AG08395 (cell line): ENCODE measurements around the gene PTPN7.
"Not testable (repeated sequence)": the region's sequence is repeated elsewhere in the genome, so short reads cannot be mapped to it uniquely, and the experiment has no call there.

ENCODE experiments used
- DNase-seq: peaks from one replicate; pipeline ENCODE4 v3.0.0; 2012; ENCODE audit warnings: mixed read lengths, low spot score

PTPN7 gene

DNA sequence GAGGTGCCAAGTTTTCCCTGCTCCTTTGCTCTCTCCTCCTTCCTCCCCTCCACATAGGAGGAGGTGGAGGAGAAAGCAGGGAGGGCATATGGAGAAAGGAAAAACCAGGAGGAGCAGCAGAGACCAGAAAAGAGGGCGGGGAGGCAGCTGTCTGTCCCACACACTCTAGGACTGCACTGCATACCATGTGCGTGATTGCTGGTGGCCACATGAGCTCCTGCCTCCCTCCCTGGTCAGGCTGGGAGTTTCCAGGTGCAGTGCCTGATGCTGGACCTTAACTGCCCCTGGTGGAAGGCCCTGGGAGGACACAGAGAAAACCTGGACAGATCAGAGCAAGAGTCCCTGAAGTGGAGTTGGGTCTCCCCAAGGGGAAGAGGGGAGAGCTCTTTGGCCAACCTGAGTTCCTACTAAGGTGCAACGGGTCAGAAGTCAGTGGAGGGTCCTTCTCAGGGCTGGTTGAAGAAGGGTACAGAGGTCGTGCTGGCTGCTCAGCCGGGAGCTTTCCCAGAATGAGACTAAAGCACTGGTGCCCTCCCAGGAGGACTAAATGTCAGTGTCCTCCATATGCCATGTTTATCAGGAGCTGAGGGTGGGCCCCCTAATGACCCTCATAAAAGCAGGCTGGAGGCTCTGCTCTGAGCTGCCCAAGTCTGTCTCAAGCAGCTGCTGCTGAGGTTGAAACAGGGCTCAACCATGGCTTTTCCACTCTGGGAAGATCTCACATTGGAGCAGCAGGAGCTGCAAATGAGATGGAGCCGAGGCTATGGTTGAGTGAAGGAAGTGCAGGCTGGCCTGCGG is 29.7 kb upstream of the PTPN7 start:
- no peak for DNase-seq

DNA sequence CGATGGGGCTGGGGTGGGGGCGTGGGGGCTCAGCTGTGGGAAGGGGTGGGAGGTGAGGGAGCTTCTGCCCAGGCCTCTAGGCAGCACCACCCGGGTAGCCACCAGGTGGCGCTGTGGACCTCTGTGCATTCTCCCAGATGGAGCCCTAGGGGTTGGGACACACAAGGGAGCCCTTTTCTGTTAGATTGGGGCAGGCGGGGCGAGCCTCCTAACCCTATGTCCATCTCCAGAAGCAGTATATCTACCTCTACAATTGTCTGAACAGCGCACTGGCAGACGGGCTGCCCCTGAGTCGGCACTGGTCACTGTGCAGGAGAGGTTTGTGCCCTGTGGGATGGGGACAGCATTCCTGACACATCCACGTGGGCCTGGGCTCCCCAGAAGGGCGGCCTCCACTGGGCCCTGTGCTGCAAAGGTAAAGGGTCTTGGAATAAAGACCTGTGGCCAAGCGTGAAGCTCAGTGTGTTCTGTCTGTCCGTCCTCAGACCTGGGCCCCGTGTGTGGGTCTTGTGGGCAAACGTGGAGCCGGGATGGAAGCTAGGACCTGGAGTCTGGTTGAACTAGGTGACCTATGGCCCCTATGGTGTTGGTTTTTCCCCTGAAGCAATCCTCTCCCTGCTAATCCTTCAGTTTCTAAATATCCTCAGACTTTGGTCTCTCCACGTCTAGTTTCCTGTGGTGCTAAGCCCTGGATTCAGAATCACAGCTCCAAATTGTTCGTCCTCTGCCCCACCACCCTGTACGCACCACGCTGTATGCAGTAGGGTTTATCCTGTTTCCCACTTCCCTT is 28.8 kb upstream of the PTPN7 start:
- DNase-seq = peak; percentile 45

DNA sequence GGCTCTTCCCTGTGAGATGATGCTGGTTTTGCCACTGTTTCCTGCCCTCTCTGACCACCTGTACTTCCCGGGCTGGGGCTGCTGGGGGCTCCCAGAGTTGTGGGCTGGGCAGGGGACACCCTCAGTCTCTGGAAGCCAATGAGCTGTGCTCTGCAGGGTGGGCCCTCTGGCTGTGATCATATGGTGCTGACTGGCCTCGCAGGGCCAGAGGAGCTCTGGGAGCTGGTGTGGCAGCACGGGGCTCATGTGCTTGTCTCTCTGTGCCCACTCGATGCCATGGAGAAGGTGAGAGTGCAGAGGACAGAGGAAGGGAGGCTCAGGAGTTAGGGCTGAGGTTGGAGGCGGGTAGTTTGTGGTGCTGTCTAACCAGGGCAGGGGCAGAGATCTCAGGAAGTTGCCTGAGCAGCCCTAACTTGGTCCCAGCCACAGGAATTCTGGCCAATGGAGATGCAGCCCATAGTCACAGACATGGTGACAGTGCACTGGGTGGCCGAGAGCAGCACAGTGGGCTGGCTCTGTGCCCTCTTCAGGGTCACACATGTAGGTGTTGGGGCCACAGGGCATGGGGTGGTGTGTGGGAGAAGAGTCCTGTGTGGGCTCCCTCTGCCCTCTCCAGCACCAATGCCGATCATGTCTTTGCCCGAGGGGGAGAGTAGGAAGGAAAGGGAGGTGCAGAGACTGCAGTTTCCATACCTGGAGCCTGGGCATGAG is 27.4 kb upstream of the PTPN7 start:
- DNase-seq = no peak

DNA sequence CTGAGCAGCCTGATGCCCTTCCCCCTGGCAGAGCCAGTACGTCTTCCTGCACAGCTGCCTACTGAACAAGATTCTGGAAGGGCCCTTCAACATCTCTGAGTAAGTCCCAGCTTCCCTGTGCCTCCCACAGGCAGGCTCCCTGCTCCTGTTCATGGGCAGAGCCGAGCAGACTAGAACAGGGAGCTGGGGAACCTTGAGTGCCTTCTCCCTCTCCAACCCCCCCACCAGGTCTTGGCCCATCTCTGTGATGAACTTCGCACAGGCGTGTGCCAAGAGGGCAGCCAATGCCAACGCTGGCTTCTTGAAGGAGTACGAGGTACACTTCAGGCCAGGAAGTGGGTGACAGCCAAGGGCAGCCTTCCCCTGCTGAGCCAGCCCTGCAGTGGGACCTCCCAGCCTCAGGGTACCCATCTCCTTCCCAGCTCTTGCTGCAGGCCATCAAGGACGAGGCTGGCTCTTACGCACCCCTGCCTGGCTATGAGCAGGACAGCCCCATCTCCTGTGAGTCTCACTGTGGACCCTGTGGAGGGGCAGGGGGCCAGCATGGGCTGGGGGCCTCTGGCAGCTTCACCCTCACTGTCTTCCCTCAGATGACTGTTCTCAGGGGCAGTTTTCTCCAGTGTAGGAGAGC is 26.8 kb upstream of the PTPN7 start:
- DNase-seq = no peak

- no peak for DNase-seq
Measured at GRCh38 chr1:202186327-202186726, 25.9 kb upstream of the PTPN7 start.

DNA sequence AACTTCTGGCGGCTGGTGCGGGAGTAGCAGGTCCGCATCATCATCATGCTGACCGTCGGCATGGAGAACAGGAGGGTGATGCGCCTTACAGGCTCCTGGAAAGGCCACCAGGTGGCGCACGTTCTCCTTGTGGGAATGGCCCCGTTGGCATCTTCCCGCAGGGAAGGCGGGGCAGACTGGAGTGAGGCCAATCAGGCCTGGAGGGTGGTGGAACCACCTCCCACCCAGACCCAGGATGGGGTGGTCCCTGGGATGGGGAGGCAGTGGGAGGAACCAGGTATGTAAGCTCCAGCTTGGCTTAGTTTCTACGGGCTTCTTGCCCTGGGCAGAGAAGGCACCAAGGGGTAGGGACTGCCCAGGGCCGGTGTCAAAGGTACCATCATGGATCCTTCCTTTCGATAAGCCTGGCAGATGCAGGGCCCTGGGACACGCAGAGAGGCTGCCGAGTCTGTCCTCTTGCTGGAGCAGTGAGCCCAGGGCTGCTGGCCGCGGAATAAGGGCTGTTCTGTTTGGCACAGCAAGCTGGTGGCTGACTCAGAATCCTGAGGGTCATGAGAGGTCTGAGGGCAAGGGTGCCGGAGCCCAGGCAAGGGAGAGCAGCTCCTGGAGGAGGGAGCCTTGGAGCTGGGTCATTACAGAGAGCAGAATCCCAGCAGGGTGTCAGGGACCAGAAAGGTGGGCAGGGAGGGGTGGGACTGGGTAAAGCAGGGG is 24.5 kb upstream of the PTPN7 start:
- DNase-seq = peak; percentile 88

DNA sequence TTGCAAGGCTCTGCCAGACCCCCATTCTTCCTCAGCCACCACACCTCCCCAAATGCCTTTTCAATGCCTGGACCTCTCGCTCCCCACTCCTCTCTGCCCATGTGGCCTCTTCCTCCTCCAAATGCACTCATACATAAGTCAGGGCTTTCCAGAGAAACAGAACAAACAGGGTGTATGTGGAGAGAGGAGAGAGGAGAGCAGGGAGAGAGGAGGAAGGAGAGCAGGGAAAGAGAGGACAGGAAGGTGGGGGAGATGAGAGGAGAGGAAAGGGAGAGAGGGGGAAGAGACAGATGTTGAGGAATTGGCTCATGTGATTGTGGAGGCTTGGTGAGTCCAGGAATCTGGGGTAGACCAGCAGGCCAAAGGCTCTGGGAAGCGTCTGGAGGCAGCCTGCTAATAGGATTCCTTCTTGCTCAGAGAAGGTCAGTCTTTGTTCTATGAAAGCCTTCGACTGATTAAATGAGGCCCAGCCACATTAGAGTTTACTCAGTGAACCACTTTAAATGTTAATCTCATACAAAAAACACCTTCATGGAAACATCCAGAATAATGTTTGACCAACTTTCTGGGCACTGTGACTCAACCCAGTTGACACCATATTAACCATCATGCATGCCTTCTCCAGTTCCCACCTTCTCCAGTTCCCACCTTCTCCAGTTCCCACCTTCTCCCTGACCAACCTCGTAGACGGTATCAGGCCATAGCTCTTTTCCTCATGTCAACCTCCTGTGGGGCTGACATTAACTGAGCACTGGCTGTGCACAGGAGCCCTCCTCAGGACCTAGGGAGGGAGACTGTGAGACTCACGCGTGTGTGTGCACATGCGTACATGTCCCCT is 21.9 kb upstream of the PTPN7 start:
- DNase-seq = no peak

DNA sequence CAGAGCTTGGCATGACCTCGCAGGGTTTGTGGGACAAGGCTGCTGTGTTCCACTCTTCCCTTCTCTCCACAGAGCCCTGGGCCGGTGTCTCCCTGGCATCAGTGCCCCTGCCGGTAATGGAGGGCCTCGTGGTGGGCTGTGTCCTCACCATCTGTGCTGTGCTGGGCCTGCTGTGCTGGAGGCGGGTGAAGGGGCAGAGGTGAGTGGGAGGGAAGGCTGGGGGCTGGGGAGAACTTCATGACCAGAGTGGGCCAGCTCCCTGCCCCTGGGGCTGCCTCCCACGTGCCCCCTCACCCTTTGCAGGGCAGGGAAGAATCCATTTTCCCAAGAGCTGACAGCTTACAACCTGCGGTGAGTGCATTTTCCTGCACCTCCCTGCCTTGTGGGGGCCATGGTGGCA is 21.2 kb upstream of the PTPN7 start:
- no peak for DNase-seq

GRCh38 chr1:202180751-202181139 is 20.3 kb upstream of the PTPN7 start:
- not testable (repeated sequence) for DNase-seq

- no peak for DNase-seq
Measured at GRCh38 chr1:202179828-202180750, 19.7 kb upstream of the PTPN7 start.

- no peak for DNase-seq
Measured at GRCh38 chr1:202176949-202177927, 16.8 kb upstream of the PTPN7 start.

DNA sequence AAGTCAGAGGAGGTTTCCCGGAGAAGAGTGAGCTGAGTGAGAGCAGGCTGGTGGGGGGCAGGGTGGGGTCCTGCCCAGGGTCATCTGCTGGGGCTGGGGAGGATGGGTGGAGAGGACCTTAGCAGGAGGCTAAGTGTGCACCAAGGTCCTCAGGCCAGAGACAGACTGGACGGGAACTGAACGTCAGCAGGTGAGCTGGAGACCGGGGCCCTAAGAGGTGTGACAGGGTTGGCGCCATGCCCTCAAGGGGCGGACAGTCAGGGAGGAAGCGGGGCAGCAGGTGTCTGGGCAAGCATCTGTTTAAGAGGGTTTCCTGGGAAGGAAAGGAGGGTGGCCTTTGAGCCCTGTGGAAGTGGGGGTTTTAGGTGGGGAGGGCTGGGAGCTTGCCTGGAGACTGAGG is 13.6 kb upstream of the PTPN7 start:
- DNase-seq = no peak

DNA sequence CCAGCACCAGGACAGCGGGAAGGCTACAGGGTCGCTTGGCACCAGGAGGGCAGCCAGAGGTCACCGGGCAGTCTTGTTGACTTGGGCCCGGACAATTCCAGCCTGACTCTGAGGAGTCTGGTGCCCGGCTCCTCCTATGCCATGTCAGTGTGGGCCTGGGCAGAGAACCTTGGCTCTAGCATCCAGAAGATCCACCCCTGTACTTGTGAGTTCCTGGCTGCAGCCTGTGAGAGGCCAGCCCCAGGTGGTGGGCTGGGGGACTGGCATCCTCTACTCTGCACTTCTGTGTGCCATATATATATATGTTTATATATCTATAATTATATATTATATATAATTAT is 11.6 kb upstream of the PTPN7 start:
- no peak for DNase-seq

DNA sequence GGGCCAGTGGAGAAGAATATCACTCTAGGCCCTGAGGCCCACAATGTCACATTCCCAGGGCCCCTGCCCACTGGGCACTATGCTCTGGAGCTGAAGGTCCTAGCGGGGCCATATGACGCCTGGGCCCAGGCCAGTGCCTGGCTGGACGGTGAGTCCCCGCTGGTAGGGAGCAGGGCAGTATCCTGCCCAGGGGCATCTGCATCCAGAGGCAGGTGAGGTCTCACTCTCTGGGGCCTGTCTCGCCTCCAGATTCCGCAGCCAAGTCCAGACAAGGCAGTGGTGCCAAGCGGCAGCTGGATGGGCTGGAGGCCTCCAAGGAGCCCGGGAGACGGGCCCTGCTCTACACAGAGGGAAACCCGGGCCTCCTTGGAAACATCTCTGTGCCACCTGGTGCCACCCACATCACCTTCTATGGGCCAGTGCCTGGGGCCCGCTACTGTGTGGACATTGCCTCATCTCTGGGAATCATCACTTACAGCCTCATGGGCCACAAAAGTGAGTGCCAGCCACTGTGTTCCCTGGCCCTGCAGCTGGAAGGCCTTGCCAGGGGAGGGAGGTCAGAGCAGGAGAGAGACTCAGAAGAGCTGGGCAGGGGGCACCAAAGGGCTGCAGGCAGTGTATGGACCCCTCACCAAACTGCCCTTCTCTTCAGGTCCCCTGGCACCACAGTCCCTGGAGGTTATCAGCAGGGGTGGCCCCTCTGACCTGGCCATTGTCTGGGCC is 11.1 kb upstream of the PTPN7 start:
- DNase-seq = no peak

DNA sequence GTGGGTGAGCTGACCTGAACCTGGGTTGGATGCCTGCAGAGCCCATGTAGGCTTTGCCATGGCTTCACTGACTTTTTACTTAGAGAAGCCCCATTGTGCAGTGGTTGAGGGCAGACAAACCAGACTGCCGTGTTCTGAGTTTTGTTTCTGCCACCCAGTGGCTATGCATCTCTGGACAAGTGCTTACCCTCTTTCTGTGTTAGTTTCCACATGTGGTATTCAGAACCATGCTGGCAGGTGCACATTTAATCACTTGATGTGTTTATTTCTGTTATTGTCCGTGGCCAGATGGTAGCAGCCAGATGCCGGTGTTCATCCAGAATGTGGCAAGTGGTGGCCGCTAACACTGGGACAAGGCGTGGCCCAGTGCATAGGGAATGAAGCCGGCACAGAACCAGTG is 10.3 kb upstream of the PTPN7 start:
- DNase-seq = no peak

- no peak for DNase-seq
Measured at GRCh38 chr1:202168861-202169260, 8.5 kb upstream of the PTPN7 start.

DNA sequence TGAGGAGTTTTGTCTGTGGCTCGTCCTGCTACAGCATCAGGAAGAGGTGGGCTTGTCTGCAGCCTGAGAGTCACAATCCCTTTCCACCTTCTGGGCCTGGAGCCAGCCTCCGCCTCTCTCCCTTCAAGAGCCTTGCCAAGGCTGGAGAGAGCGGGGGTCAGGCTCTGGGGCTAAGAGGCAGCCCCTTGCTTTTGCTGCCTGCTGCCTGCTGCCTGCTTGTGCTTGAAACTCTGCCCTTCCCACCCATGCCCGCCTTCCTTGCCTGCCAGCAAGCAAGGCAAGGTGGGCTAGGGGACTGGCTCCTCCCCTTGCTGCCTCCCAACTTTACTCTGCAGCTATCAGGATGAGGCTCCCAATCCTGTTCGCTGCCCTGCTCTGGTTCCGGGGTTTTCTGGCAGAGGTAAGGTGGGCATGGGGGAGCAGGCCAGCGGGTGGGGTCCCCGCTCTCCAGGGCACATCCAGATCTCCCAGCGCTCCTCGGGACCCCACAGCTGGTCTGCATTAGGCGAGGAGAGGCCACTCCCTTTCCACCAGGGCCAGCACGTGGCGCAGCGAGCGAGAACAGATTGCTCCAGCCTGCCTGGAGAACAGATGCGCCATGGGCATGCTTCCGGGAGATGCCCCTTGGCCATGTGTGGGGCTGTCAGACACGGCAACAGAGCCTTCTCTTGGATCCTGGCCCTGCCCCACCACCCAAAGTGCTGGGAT is 7.5 kb upstream of the PTPN7 start:
- DNase-seq = peak; percentile 71
